ENCODE measurements around the gene KRT7.

- TF ChIP-seq CTCF (IDR thresholded peaks at IDR 0.05; ENCODE audit: insufficient read depth, low read length) (no peak), REST (IDR thresholded peaks at IDR 0.05; ENCODE audit: insufficient replicate concordance, low read depth) (no peak), POLR2AphosphoS5 (IDR thresholded peaks at IDR 0.05; ENCODE audit: low read depth) (no peak), GABPA (IDR thresholded peaks at IDR 0.05; ENCODE audit: low read depth) (no peak), SPI1 (IDR thresholded peaks at IDR 0.05; ENCODE audit: borderline replicate concordance, low read depth) (no peak)
These were observed 33.6 kb upstream of the KRT7 start for GRCh38 chr12:52199294-52199919.
